Measurements from ENCODE around the gene LENG1. TPM values are rescaled to one million over a fixed set of nuclear protein-coding genes. Genes with fewer than 3 reads are reported as not detected.

The LENG1 gene
- total RNA-seq, 2 experiments from 2014 or later, result 3.3 to 4.0 TPM

GRCh38 chr19:54160182-54160811 lies 776 bp upstream of the LENG1 start:
- H3K4me1 Mint-ChIP-seq (ENCODE audit: low read depth), result peaks cover 44% of the 10 kb centered on the region
- peak overlapping the region; percentile 92 for H3K27ac Mint-ChIP-seq
- DNase-seq (no peak), ATAC-seq (no peak)
- H3K9me3 Mint-ChIP-seq, result no peaks in the 10 kb centered on the region
- peak overlapping the region; percentile 86 for H3K4me3 Mint-ChIP-seq
- ChIA-PET POLR2A (interaction anchor here (0.8 to 3.1 kb wide), 14 partner anchors 8 to 291 kb away, joined by 3 to 33 read pairs (median 8); partner anchors contain the start of genes MBOAT7, PRPF31, RPS9 and TFPT), CTCF (interaction anchor here (1.0 to 2.3 kb wide), 3 partner anchors 10 to 28 kb away, joined by 3 to 8 read pairs (median 3); partner anchors contain the start of gene MBOAT7)
- TF ChIP-seq CTCF (IDR thresholded peaks at IDR 0.05), result no peak
- H3K36me3 Mint-ChIP-seq (ENCODE audit: low read depth), result peaks cover 5% of the 10 kb centered on the region
- peaks cover 8% of the 10 kb centered on the region for H3K27me3 Mint-ChIP-seq
- intact Hi-C loops (cut with micrococcal nuclease), result no loop called here

DNA sequence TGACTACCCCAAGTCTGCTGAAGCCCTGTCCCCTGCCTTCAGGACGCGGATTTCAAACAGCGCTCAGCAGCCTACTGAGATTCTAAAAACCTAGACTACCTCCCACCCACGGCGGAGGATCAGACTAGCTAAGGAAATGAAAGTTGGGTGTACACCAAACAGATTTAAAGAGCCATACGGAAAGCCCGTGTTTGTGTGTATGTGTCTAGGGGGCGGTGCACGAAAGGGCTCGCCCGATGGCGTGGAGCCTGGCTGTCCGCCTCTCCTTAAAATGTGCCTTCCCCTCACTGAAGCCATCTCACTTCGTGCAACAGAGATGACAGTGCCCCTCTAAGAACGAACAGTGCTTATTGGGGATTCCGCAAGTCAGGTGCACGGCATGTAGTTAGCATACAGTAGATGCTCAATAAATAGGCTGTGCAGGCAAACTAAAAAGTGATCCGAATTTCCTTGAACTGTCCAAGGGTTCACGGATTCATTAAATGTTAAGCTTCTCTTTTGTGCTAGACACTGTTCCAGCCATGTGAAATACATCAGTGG lies 639 bp downstream of the LENG1 start:
- peaks cover 49% of the 10 kb centered on the region for H3K4me1 Mint-ChIP-seq (ENCODE audit: low read depth)
- ATAC-seq, result no peak

DNA sequence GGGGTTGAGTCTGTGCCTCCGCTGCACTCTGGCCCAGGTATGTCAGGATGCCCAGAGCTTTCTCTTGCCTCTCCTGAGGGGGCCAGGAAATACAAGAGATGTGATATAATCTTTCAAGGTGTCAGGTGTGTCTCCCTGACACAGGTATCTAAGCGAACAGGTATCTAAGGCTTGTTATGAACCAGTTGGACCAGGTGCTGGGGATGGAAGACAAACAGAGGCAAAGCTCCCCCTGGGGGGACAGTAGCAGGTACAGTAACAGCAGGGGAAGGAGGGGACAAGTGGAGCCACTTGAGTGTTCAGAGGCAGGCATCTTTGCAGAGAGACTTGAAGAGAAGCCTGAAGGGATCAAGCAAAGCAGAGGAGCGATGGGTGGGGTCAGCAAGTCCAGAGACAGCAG lies 2.6 kb downstream of the LENG1 start:
- intact Hi-C loops (cut with micrococcal nuclease), result no loop called here
- Mint-ChIP-seq H3K4me3 (no peak overlapping the region), H3K36me3 (ENCODE audit: low read depth) (peaks cover 28% of the 10 kb centered on the region), H3K4me1 (ENCODE audit: low read depth) (peaks cover 43% of the 10 kb centered on the region), H3K27me3 (no peaks in the 10 kb centered on the region), H3K27ac (no peak overlapping the region), H3K9me3 (no peaks in the 10 kb centered on the region)
- ChIA-PET POLR2A (interaction anchor here (1.3 to 2.5 kb wide), 4 partner anchors 20 to 54 kb away, joined by 3 to 13 read pairs (median 4); partner anchors contain the start of genes CNOT3 and RPS9), CTCF (interaction anchor here (3.0 kb wide), 1 partner anchor 11 kb away, joined by 13 read pairs; no protein-coding TSS in a partner anchor)
- no peak for DNase-seq
- no peak for ATAC-seq
- TF ChIP-seq CTCF (IDR thresholded peaks at IDR 0.05), result no peak

More for the DNA sequence above, 639 bp downstream of the LENG1 start:
- Mint-ChIP-seq H3K27ac (peak overlapping the region; percentile 97), H3K4me3 (peak overlapping the region; percentile 86), H3K9me3 (no peaks in the 10 kb centered on the region), H3K36me3 (ENCODE audit: low read depth) (peaks cover 18% of the 10 kb centered on the region), H3K27me3 (peaks cover 2% of the 10 kb centered on the region)
- CTCF ChIA-PET, result interaction anchor here (0.9 to 3.0 kb wide), 8 partner anchors 9 to 76 kb away, joined by 3 to 13 read pairs (median 4); partner anchors contain the start of genes CNOT3, MBOAT7 and NDUFA3
- DNase-seq, result peak; percentile 78
- TF ChIP-seq CTCF (IDR thresholded peaks at IDR 0.05), result no peak
- POLR2A ChIA-PET, result interaction anchor here (0.7 to 3.1 kb wide), 19 partner anchors 7 to 290 kb away, joined by 3 to 33 read pairs (median 5); partner anchors contain the start of genes LENG8, MBOAT7, PRPF31 and RPS9
- intact Hi-C loops (cut with micrococcal nuclease), result no loop called here

DNA sequence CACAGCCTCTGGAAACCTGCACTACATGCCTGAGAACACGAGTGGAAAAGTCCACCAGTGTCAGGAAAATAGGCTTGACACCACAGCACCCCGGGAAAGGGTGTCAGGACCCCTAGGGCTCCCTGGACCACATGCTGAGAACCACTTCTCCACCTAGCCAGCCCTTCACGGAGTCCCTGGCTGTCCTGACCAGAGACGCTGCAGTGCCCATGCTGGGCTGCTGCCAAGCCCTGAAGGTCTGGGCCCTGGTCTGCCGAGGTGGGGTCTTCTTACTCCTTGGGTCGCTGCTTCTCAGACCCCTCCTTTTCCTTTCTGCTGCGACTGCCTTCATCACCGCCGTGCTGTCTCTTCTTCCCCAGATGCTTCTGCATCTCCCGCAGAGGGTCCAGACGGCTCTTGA lies 3.0 kb downstream of the LENG1 start:
- DNase-seq, result no peak

More for the DNA sequence above, 3.0 kb downstream of the LENG1 start:
- ATAC-seq, result no peak
- ChIA-PET POLR2A (interaction anchor here (1.3 to 2.5 kb wide), 3 partner anchors 19 to 48 kb away, joined by 3 to 13 read pairs (median 4); partner anchors contain the start of genes CNOT3 and RPS9), CTCF (no interaction called here)
- Mint-ChIP-seq H3K4me3 (no peak overlapping the region), H3K36me3 (ENCODE audit: low read depth) (peaks cover 31% of the 10 kb centered on the region), H3K27me3 (no peaks in the 10 kb centered on the region), H3K9me3 (no peaks in the 10 kb centered on the region), H3K4me1 (ENCODE audit: low read depth) (peaks cover 40% of the 10 kb centered on the region), H3K27ac (no peak overlapping the region)
- intact Hi-C loops (cut with micrococcal nuclease), result no loop called here
- TF ChIP-seq CTCF (IDR thresholded peaks at IDR 0.05), result no peak
